Measurements from ENCODE around the gene CLIC4. TPM values are rescaled to one million over a fixed set of nuclear protein-coding genes. Genes with fewer than 3 reads are reported as not detected.

CLIC4 gene
- total RNA-seq, 1 donor: 711 TPM

- H3K27ac ChIP-seq (ENCODE audit: low read depth, low read length): peak overlapping the region; percentile 88
- peaks cover 18% of the 10 kb centered on the region for H3K79me2 ChIP-seq (ENCODE audit: insufficient read depth, low read length)
- no peaks in the 10 kb centered on the region for H4K20me1 ChIP-seq (ENCODE audit: insufficient read depth, low read length)
- peak overlapping the region; percentile 40 for H3K4me2 ChIP-seq (ENCODE audit: insufficient read depth, low read length)
- peak overlapping the region; percentile 5 for H3K4me3 ChIP-seq (ENCODE audit: insufficient read depth, low read length)
- H3K27me3 ChIP-seq (ENCODE audit: insufficient read depth, low read length): no peaks in the 10 kb centered on the region
- H3K4me1 ChIP-seq (ENCODE audit: insufficient read depth, low read length): peaks cover 41% of the 10 kb centered on the region
- H3K9me3 ChIP-seq (ENCODE audit: low read depth, low read length): no peaks in the 10 kb centered on the region
- peak; percentile 89 for DNase-seq (ENCODE audit: insufficient read length, low spot score, missing footprints)
- no peaks in the 10 kb centered on the region for H3K36me3 ChIP-seq (ENCODE audit: insufficient read depth, low read length)
- H2AFZ ChIP-seq (ENCODE audit: low read length): peak overlapping the region; percentile 39
- no peak for TF ChIP-seq CTCF (IDR thresholded peaks at IDR 0.05; ENCODE audit: extremely low read depth, low read depth, low read length)
These were observed 20.0 kb upstream of the CLIC4 start for GRCh38 chr1:24725209-24725651.

GRCh38 chr1:24726741-24727140 is 18.5 kb upstream of the CLIC4 start:
- H3K4me3 ChIP-seq (ENCODE audit: insufficient read depth, low read length): no peak overlapping the region
- H3K4me2 ChIP-seq (ENCODE audit: insufficient read depth, low read length): peak overlapping the region; percentile 74
- H4K20me1 ChIP-seq (ENCODE audit: insufficient read depth, low read length): no peaks in the 10 kb centered on the region
- peaks cover 42% of the 10 kb centered on the region for H3K4me1 ChIP-seq (ENCODE audit: insufficient read depth, low read length)
- TF ChIP-seq CTCF (IDR thresholded peaks at IDR 0.05; ENCODE audit: extremely low read depth, low read depth, low read length): no peak
- no peak overlapping the region for H2AFZ ChIP-seq (ENCODE audit: low read length)
- H3K27me3 ChIP-seq (ENCODE audit: insufficient read depth, low read length): no peaks in the 10 kb centered on the region
- H3K9me3 ChIP-seq (ENCODE audit: low read depth, low read length): no peaks in the 10 kb centered on the region
- no peak for DNase-seq (ENCODE audit: insufficient read length, low spot score, missing footprints)
- peak overlapping the region; percentile 80 for H3K27ac ChIP-seq (ENCODE audit: low read depth, low read length)
- H3K36me3 ChIP-seq (ENCODE audit: insufficient read depth, low read length): no peaks in the 10 kb centered on the region
- H3K79me2 ChIP-seq (ENCODE audit: insufficient read depth, low read length): peaks cover 7% of the 10 kb centered on the region

- H3K9me3 ChIP-seq (ENCODE audit: low read depth, low read length): no peaks in the 10 kb centered on the region
- H3K27ac ChIP-seq (ENCODE audit: low read depth, low read length): peak overlapping the region; percentile 80
- peak overlapping the region; percentile 74 for H3K4me2 ChIP-seq (ENCODE audit: insufficient read depth, low read length)
- TF ChIP-seq CTCF (IDR thresholded peaks at IDR 0.05; ENCODE audit: extremely low read depth, low read depth, low read length): no peak
- no peaks in the 10 kb centered on the region for H3K36me3 ChIP-seq (ENCODE audit: insufficient read depth, low read length)
- no peaks in the 10 kb centered on the region for H4K20me1 ChIP-seq (ENCODE audit: insufficient read depth, low read length)
- H3K4me3 ChIP-seq (ENCODE audit: insufficient read depth, low read length): peak overlapping the region; percentile 42
- peaks cover 42% of the 10 kb centered on the region for H3K4me1 ChIP-seq (ENCODE audit: insufficient read depth, low read length)
- H2AFZ ChIP-seq (ENCODE audit: low read length): peak overlapping the region; percentile 52
- DNase-seq (ENCODE audit: insufficient read length, low spot score, missing footprints): peak; percentile 97
- no peaks in the 10 kb centered on the region for H3K27me3 ChIP-seq (ENCODE audit: insufficient read depth, low read length)
- H3K79me2 ChIP-seq (ENCODE audit: insufficient read depth, low read length): peaks cover 6% of the 10 kb centered on the region
These were observed 17.6 kb upstream of the CLIC4 start for GRCh38 chr1:24727501-24728216.

- Histone ChIP-seq H3K79me2 (ENCODE audit: insufficient read depth, low read length) (peaks cover 4% of the 10 kb centered on the region), H3K27me3 (ENCODE audit: insufficient read depth, low read length) (no peaks in the 10 kb centered on the region), H3K27ac (ENCODE audit: low read depth, low read length) (no peak overlapping the region), H2AFZ (ENCODE audit: low read length) (no peak overlapping the region), H3K4me3 (ENCODE audit: insufficient read depth, low read length) (no peak overlapping the region), H3K4me2 (ENCODE audit: insufficient read depth, low read length) (no peak overlapping the region), H4K20me1 (ENCODE audit: insufficient read depth, low read length) (no peaks in the 10 kb centered on the region), H3K9me3 (ENCODE audit: low read depth, low read length) (no peaks in the 10 kb centered on the region), H3K36me3 (ENCODE audit: insufficient read depth, low read length) (no peaks in the 10 kb centered on the region), H3K4me1 (ENCODE audit: insufficient read depth, low read length) (peaks cover 35% of the 10 kb centered on the region)
- no peak for TF ChIP-seq CTCF (IDR thresholded peaks at IDR 0.05; ENCODE audit: extremely low read depth, low read depth, low read length)
- DNase-seq (ENCODE audit: insufficient read length, low spot score, missing footprints): no peak
These were observed 16.3 kb upstream of the CLIC4 start for GRCh38 chr1:24728982-24729381.

Data from osteoblast (primary cell).